Measurements from ENCODE around the gene ARHGAP6.
"Not testable (repeated sequence)": the region's sequence is repeated elsewhere in the genome, so short reads cannot be mapped to it uniquely, and the experiment has no call there.

The ARHGAP6 gene

DNA sequence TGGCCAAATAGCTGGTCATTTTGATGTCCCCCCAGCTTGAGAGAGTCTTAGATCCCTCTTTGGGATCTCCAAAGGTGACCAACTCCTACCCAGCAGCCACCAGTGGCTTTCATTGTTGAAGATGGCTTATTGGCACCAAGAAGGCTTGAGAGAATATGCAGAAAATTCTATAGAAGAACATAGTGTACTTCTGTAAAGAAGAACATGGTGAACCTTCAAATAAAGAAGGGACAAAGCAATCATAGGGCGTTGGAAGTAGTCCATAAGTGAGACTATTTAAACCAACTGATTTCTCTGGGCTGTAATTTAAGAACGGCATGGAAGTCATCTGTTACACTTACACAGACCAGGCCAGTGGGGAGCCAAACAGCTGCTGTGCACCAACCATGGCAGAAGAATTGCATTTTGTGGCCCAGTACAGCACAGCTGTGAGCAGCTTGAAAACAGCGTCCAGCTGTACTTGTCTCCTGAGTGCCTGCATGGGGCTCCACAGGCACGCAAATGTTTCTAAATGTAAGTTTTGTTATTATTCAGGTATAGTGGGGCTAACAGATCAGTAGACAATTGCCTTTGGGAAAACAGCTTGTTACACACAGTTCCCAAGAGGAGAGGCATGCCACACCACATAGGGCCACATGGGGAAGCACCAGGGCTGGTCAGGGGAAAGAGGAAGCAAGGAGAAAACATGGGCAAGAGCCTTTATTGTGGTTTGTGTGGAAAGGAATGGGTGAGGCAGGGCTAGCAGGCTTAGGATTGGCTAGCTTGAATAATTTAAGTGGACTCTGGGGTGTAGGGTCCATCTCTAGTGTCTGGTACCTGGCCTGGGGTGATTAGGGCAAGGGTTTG, 125.0 kb downstream of the ARHGAP6 start:
- Mint-ChIP-seq H3K4me3 (no peak overlapping the region), H3K27ac (no peak overlapping the region), H3K9me3 (no peaks in the 10 kb centered on the region), H3K36me3 (ENCODE audit: low read depth) (no peaks in the 10 kb centered on the region), H3K4me1 (ENCODE audit: low read depth) (no peaks in the 10 kb centered on the region), H3K27me3 (ENCODE audit: low read depth) (peaks cover 3% of the 10 kb centered on the region)
- no peak for DNase-seq (ENCODE audit: low spot score)

DNA sequence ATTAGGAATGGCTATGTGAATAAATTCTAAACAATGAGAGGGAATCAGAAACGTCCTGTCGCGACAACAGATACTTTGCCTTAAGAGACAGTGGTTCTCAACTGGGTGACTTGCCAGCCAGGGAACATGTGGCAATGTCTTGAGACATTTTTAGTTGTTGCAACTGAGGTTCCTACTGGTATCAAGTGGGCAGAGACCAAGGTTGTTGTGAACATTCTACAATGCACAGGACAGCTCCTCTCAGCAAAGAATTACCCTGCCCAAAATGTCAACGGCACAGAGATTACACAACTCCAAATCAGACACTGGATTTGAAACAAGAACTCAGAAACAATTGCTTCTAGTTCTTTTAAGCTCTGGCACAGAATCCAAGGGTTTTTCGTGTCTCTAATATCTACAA, 128.6 kb downstream of the ARHGAP6 start:
- Mint-ChIP-seq H3K27ac (no peak overlapping the region), H3K4me3 (no peak overlapping the region), H3K36me3 (ENCODE audit: low read depth) (no peaks in the 10 kb centered on the region), H3K9me3 (no peaks in the 10 kb centered on the region), H3K4me1 (ENCODE audit: low read depth) (no peaks in the 10 kb centered on the region), H3K27me3 (ENCODE audit: low read depth) (no peaks in the 10 kb centered on the region)
- no peak for DNase-seq (ENCODE audit: low spot score)

DNA sequence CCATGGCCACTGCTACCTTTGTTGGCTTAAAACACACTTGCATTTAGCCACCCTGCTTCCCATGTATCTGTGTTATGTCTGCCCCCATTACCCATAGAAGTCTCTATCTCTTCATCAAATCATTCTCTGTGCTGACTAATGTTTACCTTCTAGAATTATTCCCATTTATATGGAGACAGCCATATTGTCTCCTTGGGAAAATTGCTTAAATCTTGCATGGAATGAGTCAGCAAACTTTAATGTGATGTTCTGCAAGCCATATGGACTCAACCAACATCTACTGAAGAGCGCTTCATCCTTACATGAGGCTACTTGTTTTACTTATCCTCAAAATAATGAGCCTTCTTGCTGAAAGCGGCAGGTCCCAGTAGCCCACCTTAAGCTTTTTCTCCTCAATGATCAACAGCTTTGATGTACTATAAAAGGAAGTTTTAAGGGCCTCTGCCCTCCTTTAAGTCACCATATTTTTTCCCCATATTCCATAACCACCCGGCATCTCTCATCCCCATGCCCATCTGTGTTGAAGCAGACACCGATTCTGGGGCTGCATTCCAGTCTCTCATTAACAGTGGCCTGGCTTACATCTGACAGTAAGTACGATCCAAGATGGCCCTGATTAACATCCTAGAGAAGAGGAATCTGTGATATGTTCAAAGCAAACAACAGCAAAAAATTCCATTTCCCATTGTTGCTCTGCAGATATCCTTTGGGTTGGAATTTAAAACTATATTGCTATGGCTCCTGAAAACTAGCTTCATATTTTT, 130.4 kb downstream of the ARHGAP6 start:
- H3K36me3 Mint-ChIP-seq (ENCODE audit: low read depth) = no peaks in the 10 kb centered on the region
- H3K9me3 Mint-ChIP-seq = no peaks in the 10 kb centered on the region
- H3K4me1 Mint-ChIP-seq (ENCODE audit: low read depth) = no peaks in the 10 kb centered on the region
- no peak overlapping the region for H3K27ac Mint-ChIP-seq
- no peak overlapping the region for H3K4me3 Mint-ChIP-seq
- no peak for DNase-seq (ENCODE audit: low spot score)
- H3K27me3 Mint-ChIP-seq (ENCODE audit: low read depth) = no peaks in the 10 kb centered on the region

DNA sequence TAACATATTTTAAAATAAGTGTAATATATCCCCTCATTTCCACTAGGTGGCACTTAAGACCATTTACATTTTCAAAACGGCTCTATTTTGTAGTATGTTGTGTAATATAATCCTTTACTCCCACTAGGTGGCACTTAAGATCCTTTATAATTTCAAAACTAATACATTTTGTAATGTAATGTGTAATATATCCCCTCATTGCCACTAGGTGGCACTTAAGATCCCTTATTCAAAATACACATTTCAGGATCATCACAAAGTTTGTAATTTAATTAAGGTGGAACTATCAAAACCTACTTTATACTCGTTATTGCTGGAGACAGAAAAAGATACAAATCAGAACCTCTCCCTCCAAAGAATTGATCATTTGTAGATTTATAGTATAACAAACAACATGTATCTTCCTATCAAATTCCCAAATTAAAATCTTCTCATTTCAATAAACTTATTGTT, 132.5 kb downstream of the ARHGAP6 start:
- H3K4me3 Mint-ChIP-seq = no peak overlapping the region
- peaks cover 2% of the 10 kb centered on the region for H3K27me3 Mint-ChIP-seq (ENCODE audit: low read depth)
- H3K27ac Mint-ChIP-seq = no peak overlapping the region
- no peaks in the 10 kb centered on the region for H3K36me3 Mint-ChIP-seq (ENCODE audit: low read depth)
- H3K4me1 Mint-ChIP-seq (ENCODE audit: low read depth) = no peaks in the 10 kb centered on the region
- DNase-seq (ENCODE audit: low spot score) = no peak
- H3K9me3 Mint-ChIP-seq = no peaks in the 10 kb centered on the region

DNA sequence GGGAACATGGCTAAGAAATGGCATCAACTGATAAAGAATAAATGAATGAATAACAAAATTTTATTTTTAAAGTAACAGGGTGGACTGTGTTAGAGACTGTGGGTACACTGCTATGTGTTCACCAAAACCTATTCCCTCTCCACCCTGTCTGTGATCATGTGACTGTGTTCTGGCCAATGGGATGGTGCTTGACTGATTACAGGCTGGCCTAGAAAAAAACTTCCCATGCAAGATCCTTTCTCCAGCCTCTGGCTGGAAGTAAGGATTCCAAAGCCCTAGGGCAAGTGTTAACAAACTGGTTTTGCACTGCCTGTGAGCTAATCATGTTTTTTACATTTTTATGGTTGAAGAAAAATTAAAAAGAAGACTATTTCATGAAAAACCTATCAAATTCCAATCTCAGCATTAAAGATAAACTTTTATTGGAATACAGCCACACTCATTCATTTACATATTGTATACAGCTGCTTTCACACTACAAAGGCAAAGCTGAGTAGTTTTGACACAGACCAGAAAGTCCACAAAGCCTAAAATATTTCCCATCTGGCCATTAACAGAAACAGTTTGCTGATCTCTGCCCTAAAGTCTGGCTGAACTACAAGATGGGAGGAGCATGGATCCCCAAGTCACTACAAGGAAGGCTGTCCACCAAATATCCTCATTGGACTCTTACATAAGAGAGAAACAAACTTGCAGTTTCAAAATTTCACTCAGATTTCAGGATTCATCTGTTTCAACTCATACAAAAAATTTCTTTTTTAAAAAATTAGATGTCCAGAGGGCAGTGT, 133.2 kb downstream of the ARHGAP6 start:
- Mint-ChIP-seq H3K27me3 (ENCODE audit: low read depth) (peaks cover 2% of the 10 kb centered on the region), H3K4me3 (no peak overlapping the region), H3K9me3 (no peaks in the 10 kb centered on the region), H3K4me1 (ENCODE audit: low read depth) (no peaks in the 10 kb centered on the region), H3K36me3 (ENCODE audit: low read depth) (no peaks in the 10 kb centered on the region), H3K27ac (no peak overlapping the region)
- no peak for DNase-seq (ENCODE audit: low spot score)

DNA sequence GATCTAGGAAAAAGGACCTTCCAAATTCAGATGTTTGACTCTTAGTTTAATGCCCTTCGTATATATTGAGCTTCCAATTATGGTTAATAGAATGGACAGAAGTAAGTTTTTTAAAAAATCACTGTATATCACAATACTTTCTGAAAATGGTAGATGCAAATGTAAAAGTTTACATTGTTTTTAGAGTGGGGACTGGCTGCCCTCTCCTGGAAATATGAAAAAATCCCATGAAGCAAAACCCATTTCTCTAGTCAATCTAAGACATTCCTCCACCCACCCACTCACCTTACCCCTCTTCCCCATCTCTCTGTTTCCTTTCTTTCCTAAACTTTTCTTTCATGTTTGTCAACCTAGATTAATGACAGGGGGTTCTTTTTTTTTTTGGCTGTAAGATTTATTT, 134.5 kb downstream of the ARHGAP6 start:
- no peak for DNase-seq (ENCODE audit: low spot score)
- Mint-ChIP-seq H3K9me3 (no peaks in the 10 kb centered on the region), H3K27me3 (ENCODE audit: low read depth) (peaks cover 2% of the 10 kb centered on the region), H3K4me3 (no peak overlapping the region), H3K36me3 (ENCODE audit: low read depth) (no peaks in the 10 kb centered on the region), H3K4me1 (ENCODE audit: low read depth) (no peaks in the 10 kb centered on the region), H3K27ac (no peak overlapping the region)

DNA sequence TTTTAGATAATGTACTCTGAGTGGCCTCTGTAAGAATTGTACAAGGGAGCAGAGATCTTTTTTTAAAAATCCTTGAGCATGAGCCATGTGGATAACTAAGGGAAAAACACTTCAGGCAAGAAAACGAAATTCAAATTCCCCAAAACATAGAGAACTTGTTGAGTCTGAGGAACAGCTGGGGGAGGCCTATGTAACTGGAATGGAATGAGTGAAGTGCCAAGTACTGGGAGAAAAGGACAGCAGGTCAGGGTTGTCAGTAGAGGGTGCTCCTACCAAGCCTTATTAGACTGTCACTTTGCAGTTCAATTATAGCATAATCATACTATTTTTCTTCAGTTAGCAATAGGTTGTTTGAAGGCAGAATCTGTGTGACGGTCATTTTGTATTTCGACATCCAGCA, 135.1 kb downstream of the ARHGAP6 start:
- no peaks in the 10 kb centered on the region for H3K9me3 Mint-ChIP-seq
- DNase-seq (ENCODE audit: low spot score) = no peak
- no peak overlapping the region for H3K27ac Mint-ChIP-seq
- H3K4me3 Mint-ChIP-seq = no peak overlapping the region
- peaks cover 2% of the 10 kb centered on the region for H3K27me3 Mint-ChIP-seq (ENCODE audit: low read depth)
- H3K4me1 Mint-ChIP-seq (ENCODE audit: low read depth) = no peaks in the 10 kb centered on the region
- no peaks in the 10 kb centered on the region for H3K36me3 Mint-ChIP-seq (ENCODE audit: low read depth)

DNA sequence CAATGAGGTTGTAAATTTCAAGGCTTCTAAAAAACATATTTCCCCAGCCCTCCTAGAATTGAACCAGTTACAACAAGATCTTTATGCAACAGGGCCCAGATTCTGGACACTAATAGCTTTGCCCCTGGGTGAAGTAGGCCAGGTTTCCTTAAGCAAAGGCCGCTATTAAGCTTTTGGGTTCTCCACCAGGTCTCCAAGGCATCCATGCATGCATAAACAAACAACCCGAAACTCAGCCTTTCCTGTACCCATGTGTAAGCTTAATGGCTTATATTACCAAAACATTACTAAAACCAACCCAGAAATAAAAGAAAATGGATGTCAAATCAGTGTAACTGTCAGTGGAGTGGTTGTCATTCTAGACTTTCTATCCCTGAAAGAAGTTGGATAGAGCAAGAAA, 137.1 kb downstream of the ARHGAP6 start:
- no peaks in the 10 kb centered on the region for H3K36me3 Mint-ChIP-seq (ENCODE audit: low read depth)
- H3K4me3 Mint-ChIP-seq = no peak overlapping the region
- no peak overlapping the region for H3K27ac Mint-ChIP-seq
- DNase-seq (ENCODE audit: low spot score) = no peak
- peaks cover 2% of the 10 kb centered on the region for H3K27me3 Mint-ChIP-seq (ENCODE audit: low read depth)
- no peaks in the 10 kb centered on the region for H3K4me1 Mint-ChIP-seq (ENCODE audit: low read depth)
- no peaks in the 10 kb centered on the region for H3K9me3 Mint-ChIP-seq

DNA sequence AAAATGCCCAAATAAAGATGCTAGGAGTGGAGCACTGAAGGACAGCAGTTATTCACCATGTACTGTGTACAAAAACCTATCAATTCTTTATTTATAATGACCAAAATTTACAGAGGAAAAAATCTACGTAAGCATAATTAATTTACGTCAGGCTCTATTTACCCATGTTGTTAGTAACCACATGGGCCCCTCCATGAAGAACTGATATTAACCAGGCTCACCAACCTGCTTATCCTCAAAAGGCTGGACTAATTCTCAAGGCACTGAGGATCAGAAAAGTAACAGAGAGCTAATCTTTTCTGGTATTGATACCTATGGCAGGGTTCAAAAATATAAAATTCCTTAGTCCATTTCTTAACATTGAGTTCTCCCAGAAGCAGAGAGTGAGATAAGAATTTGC, 140.0 kb downstream of the ARHGAP6 start:
- DNase-seq (ENCODE audit: low spot score) = no peak
- Mint-ChIP-seq H3K4me1 (ENCODE audit: low read depth) (no peaks in the 10 kb centered on the region), H3K9me3 (no peaks in the 10 kb centered on the region), H3K27me3 (ENCODE audit: low read depth) (peaks cover 2% of the 10 kb centered on the region), H3K27ac (no peak overlapping the region), H3K4me3 (no peak overlapping the region), H3K36me3 (ENCODE audit: low read depth) (no peaks in the 10 kb centered on the region)

DNA sequence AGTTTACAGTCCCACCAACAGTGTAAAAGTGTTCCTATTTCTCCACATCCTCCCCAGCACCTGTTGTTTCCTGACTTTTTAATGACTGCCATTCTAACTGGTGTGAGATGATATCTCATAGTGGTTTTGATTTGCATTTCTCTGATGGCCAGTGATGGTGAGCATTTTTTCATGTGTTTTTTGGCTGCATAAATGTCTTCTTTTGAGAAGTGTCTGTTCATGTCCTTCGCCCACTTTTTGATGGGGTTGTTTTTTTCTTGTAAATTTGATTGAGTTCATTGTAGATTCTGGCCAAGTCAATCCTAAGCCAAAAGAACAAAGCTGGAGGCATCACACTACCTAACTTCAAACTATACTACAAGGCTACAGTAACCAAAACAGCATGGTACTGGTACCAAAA, 146.5 kb downstream of the ARHGAP6 start:
- not testable (repeated sequence) for H3K27me3 Mint-ChIP-seq (ENCODE audit: low read depth); H3K4me3 Mint-ChIP-seq; H3K9me3 Mint-ChIP-seq; H3K36me3 Mint-ChIP-seq (ENCODE audit: low read depth); DNase-seq (ENCODE audit: low spot score); H3K4me1 Mint-ChIP-seq (ENCODE audit: low read depth); H3K27ac Mint-ChIP-seq

DNA sequence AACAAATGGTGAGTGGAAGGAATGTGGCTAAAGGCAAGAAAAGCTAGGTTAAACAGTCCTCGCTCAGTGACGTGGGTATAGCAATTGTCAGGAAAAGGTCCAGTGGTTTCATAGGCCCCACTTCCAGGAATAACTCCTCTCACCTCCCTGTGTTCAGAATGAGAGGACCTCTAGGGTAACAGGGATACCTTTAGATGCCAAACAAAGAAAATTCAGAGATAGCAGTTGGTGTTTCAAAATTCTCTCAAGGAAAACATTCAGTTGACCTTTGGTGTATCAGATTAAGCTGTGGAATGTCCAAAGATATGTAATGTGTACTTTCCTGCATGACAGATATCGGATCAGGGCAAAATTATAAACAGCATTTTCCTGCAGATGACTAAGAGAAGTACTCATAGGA, 155.9 kb downstream of the ARHGAP6 start:
- H3K27me3 Mint-ChIP-seq (ENCODE audit: low read depth) = no peaks in the 10 kb centered on the region
- DNase-seq (ENCODE audit: low spot score) = no peak
- no peak overlapping the region for H3K4me3 Mint-ChIP-seq
- H3K36me3 Mint-ChIP-seq (ENCODE audit: low read depth) = no peaks in the 10 kb centered on the region
- H3K9me3 Mint-ChIP-seq = no peaks in the 10 kb centered on the region
- no peak overlapping the region for H3K27ac Mint-ChIP-seq
- H3K4me1 Mint-ChIP-seq (ENCODE audit: low read depth) = no peaks in the 10 kb centered on the region

DNA sequence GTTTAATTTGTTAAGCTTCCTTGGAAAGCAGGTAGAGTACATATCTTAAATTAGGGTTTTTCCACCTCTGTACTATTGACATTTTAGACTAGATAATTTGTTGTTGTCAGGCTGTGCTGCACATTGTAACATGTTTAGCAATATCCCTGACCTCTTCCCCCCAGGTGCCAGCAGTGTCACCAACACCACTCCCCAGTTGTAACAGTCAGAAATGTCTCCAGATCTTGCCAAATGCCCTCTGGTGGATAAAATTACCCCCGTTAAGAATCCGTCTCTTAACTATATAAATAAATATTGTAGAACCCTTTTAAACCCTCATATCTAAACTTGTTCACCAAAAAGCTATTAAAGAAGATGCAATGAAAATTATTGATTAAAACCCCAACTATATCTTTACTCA, 161.5 kb downstream of the ARHGAP6 start:
- Mint-ChIP-seq H3K4me3 (no peak overlapping the region), H3K9me3 (no peaks in the 10 kb centered on the region), H3K4me1 (ENCODE audit: low read depth) (no peaks in the 10 kb centered on the region), H3K27me3 (ENCODE audit: low read depth) (no peaks in the 10 kb centered on the region), H3K36me3 (ENCODE audit: low read depth) (no peaks in the 10 kb centered on the region), H3K27ac (no peak overlapping the region)
- no peak for DNase-seq (ENCODE audit: low spot score)

DNA sequence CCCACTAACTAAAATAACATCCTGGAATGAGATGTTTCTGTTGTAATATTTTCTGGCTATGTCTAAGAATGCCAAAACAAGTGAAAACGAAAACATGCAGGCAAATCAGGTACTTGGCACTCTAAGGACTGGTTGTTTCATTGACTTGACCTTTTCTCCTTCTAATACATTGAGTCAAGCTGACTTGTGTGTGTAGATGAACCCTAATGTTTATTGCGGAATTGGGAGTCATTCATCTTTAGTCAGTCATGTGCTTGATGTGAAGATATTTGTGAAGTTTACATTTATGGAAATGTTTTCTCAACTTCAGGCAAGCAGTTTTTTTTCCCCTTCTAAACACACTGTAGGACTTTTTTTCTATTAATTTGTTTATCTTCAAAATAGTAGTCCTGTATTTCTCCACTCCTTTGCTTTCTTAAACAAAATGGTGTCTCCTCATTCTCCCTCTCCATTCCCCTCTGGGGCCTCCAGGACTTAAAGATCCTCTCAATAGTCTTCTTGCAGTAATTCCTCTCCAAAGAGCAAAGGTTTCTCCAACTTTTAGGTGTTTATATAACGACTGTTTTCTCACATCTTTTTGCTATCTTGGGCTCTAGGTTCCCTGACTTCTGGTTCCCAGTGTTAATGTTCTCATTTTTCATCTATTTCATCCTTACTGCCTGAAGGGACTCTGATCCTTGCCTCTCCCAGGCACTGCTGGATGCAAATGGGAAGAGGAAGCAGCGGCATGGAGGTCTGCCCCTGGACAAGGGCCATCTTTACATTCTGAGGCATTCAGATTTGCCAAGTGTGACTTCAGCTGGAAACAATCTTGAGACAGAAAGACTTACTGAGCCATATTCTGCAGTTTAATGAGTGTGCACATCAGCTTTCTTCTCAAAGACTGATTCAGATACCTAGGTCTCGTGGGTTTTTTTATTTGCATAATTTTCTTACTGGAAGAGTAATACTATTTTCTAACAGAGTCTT, 166.4 kb downstream of the ARHGAP6 start:
- no peak for DNase-seq (ENCODE audit: low spot score)
- Mint-ChIP-seq H3K4me1 (ENCODE audit: low read depth) (no peaks in the 10 kb centered on the region), H3K36me3 (ENCODE audit: low read depth) (no peaks in the 10 kb centered on the region), H3K27ac (no peak overlapping the region), H3K9me3 (no peaks in the 10 kb centered on the region), H3K27me3 (ENCODE audit: low read depth) (no peaks in the 10 kb centered on the region), H3K4me3 (no peak overlapping the region)

Measured in T-helper 2 cell treated with Interferon-gamma antibody and Interleukin-4, amounts not matched to agents 5 μg/mL and 100 μg/mL, for 36 hours (primary cell).